ENCODE measurements around the gene PCK2. TPM values are rescaled to one million over a fixed set of nuclear protein-coding genes. Genes with fewer than 3 reads are reported as not detected.

PCK2 gene
- total RNA-seq, 1 donor from 2014 or later: 22.2 TPM

DNA sequence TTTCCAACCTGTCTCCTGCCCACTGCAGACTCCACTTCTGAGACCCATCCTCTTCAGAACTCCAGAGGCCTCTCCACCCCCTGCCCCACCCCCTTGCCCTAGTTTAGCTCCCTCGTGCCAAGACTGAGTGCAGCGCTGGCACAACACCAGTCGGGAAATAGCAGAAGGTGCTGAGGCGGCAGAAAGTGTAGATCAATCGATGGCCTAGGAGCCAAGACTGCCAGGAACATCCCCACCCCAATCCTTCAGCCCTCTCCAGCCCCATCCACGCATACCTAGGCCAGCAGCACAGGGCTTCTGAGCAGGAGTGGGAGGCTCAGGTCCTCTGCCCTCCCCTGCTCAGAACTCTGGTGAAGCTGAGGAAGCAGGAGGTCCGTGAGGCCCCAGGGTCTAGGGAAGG lies 21.7 kb upstream of the PCK2 start:
- no peak overlapping the region for H3K27ac Mint-ChIP-seq
- H3K36me3 Mint-ChIP-seq: no peaks in the 10 kb centered on the region
- no peaks in the 10 kb centered on the region for H3K4me1 Mint-ChIP-seq
- no peak for TF ChIP-seq CTCF (IDR thresholded peaks at IDR 0.05; ENCODE audit: unreplicated experiment)
- H3K9me3 Mint-ChIP-seq: no peaks in the 10 kb centered on the region
- H3K27me3 Mint-ChIP-seq (ENCODE audit: low read depth): peaks cover 28% of the 10 kb centered on the region
- DNase-seq (ENCODE audit: low spot score in 2 of 2, unreplicated experiment in 2 of 2): no peak
- no peak overlapping the region for H3K4me3 Mint-ChIP-seq

DNA sequence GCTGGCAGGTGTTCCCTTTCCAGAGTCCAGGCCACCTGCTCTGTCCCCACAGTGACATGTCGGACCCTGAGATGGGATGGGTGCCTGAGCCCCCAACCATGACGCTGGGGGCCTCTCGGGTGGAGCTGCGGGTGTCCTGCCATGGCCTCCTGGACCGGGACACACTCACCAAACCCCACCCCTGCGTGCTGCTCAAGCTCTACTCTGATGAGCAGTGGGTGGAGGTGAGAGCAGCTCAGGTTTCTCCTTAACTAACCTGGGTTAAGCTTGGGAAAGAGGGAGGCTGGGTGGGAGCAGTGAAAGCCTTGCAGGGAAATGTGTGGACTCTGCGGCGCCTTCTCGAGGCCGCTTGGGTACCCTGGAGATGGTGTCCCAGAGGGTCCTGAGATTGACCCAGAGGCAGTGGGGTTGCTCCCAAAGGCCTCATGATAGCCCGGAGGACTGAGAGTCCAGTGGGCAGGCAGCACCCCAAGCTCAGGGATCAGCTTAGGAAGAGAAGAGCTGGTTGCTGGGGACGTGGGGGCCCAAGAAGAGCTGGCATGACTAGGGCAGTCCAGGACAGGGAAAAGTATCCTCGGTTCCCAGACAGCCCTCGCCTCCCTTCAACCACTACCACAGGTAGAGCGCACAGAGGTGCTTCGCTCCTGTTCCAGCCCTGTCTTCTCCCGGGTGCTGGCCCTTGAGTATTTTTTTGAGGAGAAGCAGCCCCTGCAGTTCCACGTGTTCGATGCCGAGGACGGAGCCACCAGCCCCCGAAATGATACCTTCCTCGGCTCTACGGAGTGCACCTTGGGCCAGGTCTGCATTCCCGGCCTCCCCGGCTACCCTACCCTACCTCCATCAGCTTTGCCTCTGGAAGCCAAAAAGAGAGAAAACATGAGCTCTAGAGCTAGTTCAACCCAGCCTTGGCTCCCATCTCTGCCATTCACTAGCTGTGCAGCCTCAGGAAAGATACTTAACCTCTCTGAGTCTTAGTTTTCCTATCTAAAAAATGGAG lies 20.9 kb upstream of the PCK2 start:
- Mint-ChIP-seq H3K27ac (no peak overlapping the region), H3K27me3 (ENCODE audit: low read depth) (peaks cover 27% of the 10 kb centered on the region), H3K36me3 (no peaks in the 10 kb centered on the region), H3K4me3 (no peak overlapping the region), H3K9me3 (no peaks in the 10 kb centered on the region), H3K4me1 (peaks cover 4% of the 10 kb centered on the region)
- no peak for TF ChIP-seq CTCF (IDR thresholded peaks at IDR 0.05; ENCODE audit: unreplicated experiment)
- DNase-seq (ENCODE audit: low spot score in 2 of 2, unreplicated experiment in 2 of 2): no peak

DNA sequence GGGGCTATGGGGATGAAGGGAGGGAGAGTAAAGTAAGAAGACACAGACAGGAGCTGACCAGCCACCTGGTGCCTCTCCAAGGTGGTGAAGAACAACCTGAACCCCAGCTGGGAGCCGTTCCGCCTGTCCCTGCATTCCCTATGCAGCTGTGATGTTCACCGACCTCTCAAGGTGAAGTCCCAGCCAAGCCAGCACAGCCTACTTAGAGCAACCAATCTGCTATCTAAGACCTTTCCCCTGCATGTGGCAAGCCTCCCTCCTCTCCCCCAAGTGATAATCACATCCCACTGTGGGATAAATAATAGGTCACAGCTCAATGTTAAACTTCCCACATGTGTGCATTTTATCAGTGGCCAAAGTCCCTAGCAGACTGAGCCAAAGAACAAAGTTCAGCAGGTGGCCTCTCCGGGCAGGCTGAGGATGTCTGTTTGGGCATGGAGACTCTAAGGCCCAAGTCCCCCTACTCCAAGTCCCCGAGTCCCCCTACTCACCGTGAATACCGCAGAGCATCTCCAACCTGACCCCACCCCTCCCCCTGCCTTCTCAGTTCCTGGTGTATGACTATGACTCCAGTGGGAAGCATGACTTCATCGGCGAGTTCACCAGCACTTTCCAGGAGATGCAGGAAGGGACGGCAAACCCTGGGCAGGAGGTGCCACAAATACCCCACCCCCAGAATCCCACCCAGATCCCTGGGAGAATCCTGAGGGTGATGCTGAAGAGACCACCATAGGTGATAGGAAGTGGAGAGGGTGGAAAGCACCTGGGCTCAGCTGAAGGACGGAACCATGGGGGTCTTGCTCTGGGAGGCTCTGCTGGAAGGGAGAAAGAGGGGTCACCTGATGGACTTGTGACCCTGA lies 19.3 kb upstream of the PCK2 start:
- Mint-ChIP-seq H3K27me3 (ENCODE audit: low read depth) (peaks cover 28% of the 10 kb centered on the region), H3K4me3 (no peak overlapping the region), H3K4me1 (peaks cover 16% of the 10 kb centered on the region), H3K36me3 (no peaks in the 10 kb centered on the region), H3K9me3 (no peaks in the 10 kb centered on the region), H3K27ac (no peak overlapping the region)
- TF ChIP-seq CTCF (IDR thresholded peaks at IDR 0.05; ENCODE audit: unreplicated experiment): no peak
- DNase-seq (ENCODE audit: low spot score in 2 of 2, unreplicated experiment in 2 of 2): no peak

DNA sequence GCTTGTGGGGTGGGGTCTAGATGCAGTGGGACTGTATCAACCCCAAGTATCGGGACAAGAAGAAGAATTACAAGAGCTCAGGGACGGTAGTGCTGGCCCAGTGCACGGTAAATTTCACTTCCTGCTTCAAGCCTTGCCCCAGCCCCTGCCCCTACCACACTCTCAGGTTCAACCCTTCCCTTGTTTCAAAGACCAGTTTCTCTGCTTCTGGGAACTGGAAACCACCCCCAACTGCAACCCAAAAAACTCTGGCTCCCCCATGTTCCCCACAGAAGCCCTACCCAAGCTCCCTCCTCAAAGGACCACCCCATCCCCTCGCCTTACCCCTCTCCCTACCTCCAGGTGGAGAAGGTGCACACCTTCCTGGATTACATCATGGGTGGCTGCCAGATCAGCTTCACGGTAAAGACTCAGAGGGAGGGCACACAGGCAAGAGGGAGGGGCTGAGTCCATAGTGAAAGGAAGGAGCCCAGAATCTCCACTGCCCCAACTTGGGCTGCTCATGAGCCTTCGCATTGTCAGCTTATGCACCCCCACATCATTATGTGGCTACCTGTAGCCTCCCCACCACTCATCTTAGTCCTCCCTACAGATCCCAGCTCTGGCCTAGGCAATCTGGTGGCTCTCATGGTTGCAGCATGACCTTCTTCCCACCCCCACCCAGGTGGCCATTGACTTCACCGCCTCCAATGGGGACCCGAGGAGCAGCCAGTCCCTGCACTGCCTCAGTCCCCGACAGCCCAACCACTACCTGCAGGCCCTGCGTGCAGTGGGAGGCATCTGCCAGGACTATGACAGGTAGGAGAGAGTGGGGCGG lies 18.4 kb upstream of the PCK2 start:
- DNase-seq (ENCODE audit: low spot score in 2 of 2, unreplicated experiment in 2 of 2): no peak
- Mint-ChIP-seq H3K9me3 (no peaks in the 10 kb centered on the region), H3K4me3 (no peak overlapping the region), H3K27me3 (ENCODE audit: low read depth) (peaks cover 28% of the 10 kb centered on the region), H3K36me3 (no peaks in the 10 kb centered on the region), H3K4me1 (peaks cover 24% of the 10 kb centered on the region), H3K27ac (no peak overlapping the region)
- TF ChIP-seq CTCF (IDR thresholded peaks at IDR 0.05; ENCODE audit: unreplicated experiment): no peak

- Mint-ChIP-seq H3K27me3 (ENCODE audit: low read depth) (peaks cover 26% of the 10 kb centered on the region), H3K4me1 (peaks cover 27% of the 10 kb centered on the region)
- TF ChIP-seq CTCF (IDR thresholded peaks at IDR 0.05; ENCODE audit: unreplicated experiment): no peak
These were observed 17.9 kb upstream of the PCK2 start for GRCh38 chr14:24076302-24076601.

More at GRCh38 chr14:24076302-24076601, 17.9 kb upstream of the PCK2 start:
- H3K9me3 Mint-ChIP-seq: no peaks in the 10 kb centered on the region
- no peak overlapping the region for H3K4me3 Mint-ChIP-seq
- no peak overlapping the region for H3K27ac Mint-ChIP-seq
- DNase-seq (ENCODE audit: low spot score in 2 of 2, unreplicated experiment in 2 of 2): no peak
- no peaks in the 10 kb centered on the region for H3K36me3 Mint-ChIP-seq

Data from mesothelial cell of epicardium (in vitro differentiated cells).